Thyroid gland (tissue), 4 donors: ENCODE data around the gene CPVL.

Experiments
- CTCF ChIP-seq, 6 experiments: fragments of 200-600 bp in 3 of 6; fragments of 450-650 bp in 3 of 6; sonication (generic) in 3 of 6; IDR thresholded peaks; one replicate each; pipeline ENCODE4 v1.5.1; 2016 to 2019; ENCODE audit warnings: antibody characterized with exemption in 6 of 6, mild to moderate bottlenecking in 2 of 6, inconsistent platforms in 1 of 6, moderate library complexity in 1 of 6
- POLR2A ChIP-seq, 2 donors: fragments of 450-650 bp; IDR thresholded peaks; one replicate each; pipeline ENCODE4 v1.6.1; 2017; ENCODE audit warnings: antibody characterized with exemption in 2 of 2, mild to moderate bottlenecking in 2 of 2, moderate library complexity in 1 of 2

- no peak for TF ChIP-seq CTCF (IDR thresholded peaks at IDR 0.05)
- no peak for TF ChIP-seq POLR2A (IDR thresholded peaks at IDR 0.05)
Measured at GRCh38 chr7:29145553-29146056, 732 bp downstream of the CPVL start.
